ENCODE results near the gene SLC7A5.

The SLC7A5 gene

GRCh38 chr16:87806641-87807546, 62.4 kb downstream of the SLC7A5 start:
- peak; percentile 96 for FAIRE-seq
- no peak for DNase-seq (ENCODE audit: insufficient read length, low spot score)

GRCh38 chr16:87806261-87806640, 63.1 kb downstream of the SLC7A5 start:
- DNase-seq (ENCODE audit: insufficient read length, low spot score) (no peak), FAIRE-seq (no peak)
- TF ChIP-seq POU2F2 (IDR thresholded peaks at IDR 0.05; ENCODE audit: low read depth, low read length) = 0 out of 2 replicates have a peak, but pooled peaks have one; percentile 10
- no peak for TF ChIP-seq POLR2A (IDR thresholded peaks at IDR 0.05; ENCODE audit: low read depth, low read length)

More at GRCh38 chr16:87806641-87807546, 62.4 kb downstream of the SLC7A5 start:
- TF ChIP-seq SPI1 (IDR thresholded peaks at IDR 0.05; ENCODE audit: low read depth, low read length) = 0 out of 2 replicates have a peak, but pooled peaks have one; percentile 10
- no peak; the same call in 1 of the 2 replicates for TF ChIP-seq POLR2AphosphoS5 (IDR thresholded peaks at IDR 0.05; ENCODE audit: low read depth, low read length)
- no peak; the same call in 1 of the 2 replicates for TF ChIP-seq POLR2A (IDR thresholded peaks at IDR 0.05; ENCODE audit: low read depth, low read length)
- TF ChIP-seq TAF1 (IDR thresholded peaks at IDR 0.05; ENCODE audit: low read depth, low read length) = no peak
- TF ChIP-seq POU2F2 (IDR thresholded peaks at IDR 0.05; ENCODE audit: low read depth, low read length) = peak; percentile 89
- no peak for TF ChIP-seq PAX5 (IDR thresholded peaks at IDR 0.05; ENCODE audit: insufficient read depth, low read length, severe bottlenecking)

GRCh38 chr16:87803385-87803784, 65.9 kb downstream of the SLC7A5 start:
- TF ChIP-seq POLR2A (IDR thresholded peaks at IDR 0.05; ENCODE audit: low read depth, low read length) (no peak), PAX5 (IDR thresholded peaks at IDR 0.05; ENCODE audit: insufficient read depth, low read length, severe bottlenecking) (no peak), SPI1 (IDR thresholded peaks at IDR 0.05; ENCODE audit: low read depth, low read length) (no peak), POU2F2 (IDR thresholded peaks at IDR 0.05; ENCODE audit: low read depth, low read length) (no peak), POLR2AphosphoS5 (IDR thresholded peaks at IDR 0.05; ENCODE audit: low read depth, low read length) (no peak), TAF1 (IDR thresholded peaks at IDR 0.05; ENCODE audit: low read depth, low read length) (no peak)
- FAIRE-seq = no peak

GRCh38 chr16:87802670-87803069, 66.6 kb downstream of the SLC7A5 start:
- DNase-seq (ENCODE audit: insufficient read length, low spot score) (no peak), FAIRE-seq (peak; percentile 78)
- TF ChIP-seq POLR2A (IDR thresholded peaks at IDR 0.05; ENCODE audit: low read depth, low read length) = no peak
- no peak for TF ChIP-seq POU2F2 (IDR thresholded peaks at IDR 0.05; ENCODE audit: low read depth, low read length)
- TF ChIP-seq POLR2AphosphoS5 (IDR thresholded peaks at IDR 0.05; ENCODE audit: low read depth, low read length) = no peak
- TF ChIP-seq TAF1 (IDR thresholded peaks at IDR 0.05; ENCODE audit: low read depth, low read length) = no peak
- no peak for TF ChIP-seq PAX5 (IDR thresholded peaks at IDR 0.05; ENCODE audit: insufficient read depth, low read length, severe bottlenecking)
- no peak for TF ChIP-seq SPI1 (IDR thresholded peaks at IDR 0.05; ENCODE audit: low read depth, low read length)

More at GRCh38 chr16:87803385-87803784, 65.9 kb downstream of the SLC7A5 start:
- no peak for DNase-seq (ENCODE audit: insufficient read length, low spot score)

GRCh38 chr16:87801679-87802259, 67.5 kb downstream of the SLC7A5 start:
- DNase-seq (ENCODE audit: insufficient read length, low spot score) (no peak), FAIRE-seq (no peak)
- TF ChIP-seq TAF1 (IDR thresholded peaks at IDR 0.05; ENCODE audit: low read depth, low read length) (no peak), PAX5 (IDR thresholded peaks at IDR 0.05; ENCODE audit: insufficient read depth, low read length, severe bottlenecking) (no peak), POLR2AphosphoS5 (IDR thresholded peaks at IDR 0.05; ENCODE audit: low read depth, low read length) (no peak), POU2F2 (IDR thresholded peaks at IDR 0.05; ENCODE audit: low read depth, low read length) (no peak)

GRCh38 chr16:87800497-87800896, 68.8 kb downstream of the SLC7A5 start:
- TF ChIP-seq POU2F2 (IDR thresholded peaks at IDR 0.05; ENCODE audit: low read depth, low read length) (no peak), POLR2AphosphoS5 (IDR thresholded peaks at IDR 0.05; ENCODE audit: low read depth, low read length) (no peak), POLR2A (IDR thresholded peaks at IDR 0.05; ENCODE audit: low read depth, low read length) (no peak), PAX5 (IDR thresholded peaks at IDR 0.05; ENCODE audit: insufficient read depth, low read length, severe bottlenecking) (no peak), TAF1 (IDR thresholded peaks at IDR 0.05; ENCODE audit: low read depth, low read length) (no peak), SPI1 (IDR thresholded peaks at IDR 0.05; ENCODE audit: low read depth, low read length) (no peak)
- FAIRE-seq = no peak
- DNase-seq (ENCODE audit: insufficient read length, low spot score) = no peak

- DNase-seq (ENCODE audit: insufficient read length, low spot score) = no peak
- no peak for FAIRE-seq
- TF ChIP-seq PAX5 (IDR thresholded peaks at IDR 0.05; ENCODE audit: insufficient read depth, low read length, severe bottlenecking) (no peak), POLR2A (IDR thresholded peaks at IDR 0.05; ENCODE audit: low read depth, low read length) (no peak), SPI1 (IDR thresholded peaks at IDR 0.05; ENCODE audit: low read depth, low read length) (no peak), POU2F2 (IDR thresholded peaks at IDR 0.05; ENCODE audit: low read depth, low read length) (no peak)
Observed at GRCh38 chr16:87795336-87795735, 74.0 kb downstream of the SLC7A5 start.

GRCh38 chr16:87794485-87795078, 74.7 kb downstream of the SLC7A5 start:
- DNase-seq (ENCODE audit: insufficient read length, low spot score) = no peak
- FAIRE-seq = no peak
- TF ChIP-seq POLR2A (IDR thresholded peaks at IDR 0.05; ENCODE audit: low read depth, low read length) = no peak
- no peak for TF ChIP-seq POU2F2 (IDR thresholded peaks at IDR 0.05; ENCODE audit: low read depth, low read length)
- no peak for TF ChIP-seq TAF1 (IDR thresholded peaks at IDR 0.05; ENCODE audit: low read depth, low read length)
- TF ChIP-seq SPI1 (IDR thresholded peaks at IDR 0.05; ENCODE audit: low read depth, low read length) = no peak
- TF ChIP-seq POLR2AphosphoS5 (IDR thresholded peaks at IDR 0.05; ENCODE audit: low read depth, low read length) = no peak
- TF ChIP-seq PAX5 (IDR thresholded peaks at IDR 0.05; ENCODE audit: insufficient read depth, low read length, severe bottlenecking) = no peak

- DNase-seq (ENCODE audit: insufficient read length, low spot score) (no peak), FAIRE-seq (no peak)
- TF ChIP-seq TAF1 (IDR thresholded peaks at IDR 0.05; ENCODE audit: low read depth, low read length) (no peak), SPI1 (IDR thresholded peaks at IDR 0.05; ENCODE audit: low read depth, low read length) (no peak), POU2F2 (IDR thresholded peaks at IDR 0.05; ENCODE audit: low read depth, low read length) (no peak), POLR2A (IDR thresholded peaks at IDR 0.05; ENCODE audit: low read depth, low read length) (no peak), POLR2AphosphoS5 (IDR thresholded peaks at IDR 0.05; ENCODE audit: low read depth, low read length) (no peak), PAX5 (IDR thresholded peaks at IDR 0.05; ENCODE audit: insufficient read depth, low read length, severe bottlenecking) (no peak)
Observed at GRCh38 chr16:87792205-87792565, 77.1 kb downstream of the SLC7A5 start.
